Activated CD4-positive, CD25-positive, alpha-beta regulatory T cell (primary cell): ENCODE measurements around the gene PER1.

Experiments used
- DNase-seq, 4 experiments: peaks; one replicate each; lab custom pipeline; 2025; lab: John Stamatoyannopoulos, UW

Gene PER1

DNA sequence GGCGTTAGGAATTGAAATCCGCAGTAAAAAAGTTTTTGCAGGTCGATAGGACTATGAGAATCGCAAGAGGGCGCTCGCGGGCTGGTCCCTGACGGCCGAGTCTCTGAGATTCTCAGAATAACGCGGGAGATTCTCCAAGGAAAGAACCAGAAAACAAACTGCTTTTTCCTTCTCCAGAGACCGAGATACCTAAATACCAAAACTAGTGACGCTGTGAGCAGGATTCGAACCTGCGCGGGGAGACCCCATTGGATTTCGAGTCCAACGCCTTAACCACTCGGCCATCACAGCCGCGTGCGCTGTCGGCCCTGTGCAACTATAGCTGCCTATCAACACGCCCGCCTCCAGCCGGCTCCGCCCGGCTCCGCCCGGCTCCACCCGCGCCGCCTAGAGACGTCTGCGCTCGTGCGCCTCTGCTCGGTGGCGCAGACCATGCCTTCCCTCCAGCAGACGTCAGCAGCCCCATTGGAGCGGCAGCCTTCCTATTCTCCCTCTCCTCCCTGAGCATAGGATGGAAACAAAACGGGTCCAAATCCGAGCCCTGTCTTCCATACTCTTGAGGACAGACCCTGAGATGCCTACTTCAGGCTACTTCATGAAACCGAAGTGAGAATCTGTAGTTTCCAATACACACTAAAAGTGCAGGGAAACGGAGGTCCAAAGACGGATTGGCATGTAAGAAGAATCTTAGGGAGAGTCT, 13.4 kb downstream of the PER1 start:
- peak; percentile 93 to 95 (median 94) for DNase-seq

- DNase-seq, result no peak
Measured at GRCh38 chr17:8138374-8138671, 13.9 kb downstream of the PER1 start.

- no peak for DNase-seq
Measured at GRCh38 chr17:8137645-8138373, 14.4 kb downstream of the PER1 start.

- DNase-seq, result no peak
Measured at GRCh38 chr17:8133941-8134340, 18.3 kb downstream of the PER1 start.

DNA sequence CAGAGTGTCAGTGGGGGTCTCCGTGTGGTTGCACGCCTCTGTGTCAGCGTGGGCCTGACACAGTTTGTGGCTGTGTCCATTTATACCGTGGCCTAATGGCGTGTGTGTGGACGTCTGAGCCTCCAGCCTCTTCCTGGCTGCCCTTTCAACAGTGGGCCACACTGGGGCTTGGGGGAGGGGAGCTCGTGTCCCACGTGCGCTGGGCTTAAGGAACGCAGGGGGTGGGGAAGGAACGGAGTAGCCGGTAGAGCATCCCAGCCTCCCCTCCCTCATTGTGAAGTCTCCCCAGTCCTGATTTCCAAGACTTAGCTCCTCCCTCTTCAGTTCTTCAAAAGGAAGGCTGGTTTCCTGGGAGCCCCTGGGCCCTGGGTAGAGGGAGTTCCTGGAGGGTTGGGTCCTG, 18.8 kb downstream of the PER1 start:
- DNase-seq, result no peak

GRCh38 chr17:8131844-8132441, 20.3 kb downstream of the PER1 start:
- no peak for DNase-seq

GRCh38 chr17:8128125-8128784, 23.9 kb downstream of the PER1 start:
- DNase-seq, result no peak

- DNase-seq, result peak in 1 of 4 experiments; percentile 22
Measured at GRCh38 chr17:8126491-8127066, 25.6 kb downstream of the PER1 start.

GRCh38 chr17:8125947-8126490, 26.2 kb downstream of the PER1 start:
- no peak for DNase-seq

- DNase-seq, result peak; percentile 55 to 92 (median 80)
Measured at GRCh38 chr17:8125154-8125946, 26.9 kb downstream of the PER1 start.

DNA sequence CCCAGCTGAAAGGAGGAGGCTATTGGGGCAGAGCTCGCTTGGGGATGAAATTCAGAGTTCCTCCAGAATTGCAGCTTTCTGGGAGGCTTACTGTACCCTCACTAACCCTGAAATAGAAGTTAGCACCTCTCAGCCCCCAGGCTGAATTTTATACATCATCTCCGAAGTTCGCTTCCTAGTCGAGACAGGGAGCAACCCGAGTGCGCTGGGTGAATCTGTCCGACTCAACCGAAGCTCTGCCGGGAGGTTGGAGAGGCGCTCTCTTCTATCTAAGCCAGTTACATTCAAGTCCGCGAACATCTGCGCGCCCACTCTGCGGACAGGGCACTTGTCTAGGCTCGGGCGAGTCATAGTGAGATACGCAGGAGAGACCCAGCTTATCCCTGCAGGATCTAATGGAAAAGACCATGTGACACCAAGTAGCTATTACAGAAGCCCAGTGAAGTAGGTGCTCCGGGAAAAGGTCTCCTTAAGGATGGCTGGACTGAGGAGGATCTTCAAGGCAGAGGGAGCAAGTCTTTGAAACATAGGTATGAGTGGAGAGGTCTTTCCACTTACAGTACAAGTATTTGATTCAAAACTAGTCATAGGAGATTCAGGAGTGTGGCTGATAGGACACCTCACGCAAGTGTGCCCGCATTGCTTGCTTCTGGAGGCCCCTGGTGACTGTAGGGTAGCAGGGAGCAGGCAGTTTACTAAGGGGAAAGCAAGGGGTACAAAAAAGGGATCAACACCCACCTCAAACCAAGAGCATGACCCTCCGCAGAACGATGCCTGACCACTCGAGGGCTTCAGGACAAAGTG, 27.7 kb downstream of the PER1 start:
- no peak for DNase-seq

DNA sequence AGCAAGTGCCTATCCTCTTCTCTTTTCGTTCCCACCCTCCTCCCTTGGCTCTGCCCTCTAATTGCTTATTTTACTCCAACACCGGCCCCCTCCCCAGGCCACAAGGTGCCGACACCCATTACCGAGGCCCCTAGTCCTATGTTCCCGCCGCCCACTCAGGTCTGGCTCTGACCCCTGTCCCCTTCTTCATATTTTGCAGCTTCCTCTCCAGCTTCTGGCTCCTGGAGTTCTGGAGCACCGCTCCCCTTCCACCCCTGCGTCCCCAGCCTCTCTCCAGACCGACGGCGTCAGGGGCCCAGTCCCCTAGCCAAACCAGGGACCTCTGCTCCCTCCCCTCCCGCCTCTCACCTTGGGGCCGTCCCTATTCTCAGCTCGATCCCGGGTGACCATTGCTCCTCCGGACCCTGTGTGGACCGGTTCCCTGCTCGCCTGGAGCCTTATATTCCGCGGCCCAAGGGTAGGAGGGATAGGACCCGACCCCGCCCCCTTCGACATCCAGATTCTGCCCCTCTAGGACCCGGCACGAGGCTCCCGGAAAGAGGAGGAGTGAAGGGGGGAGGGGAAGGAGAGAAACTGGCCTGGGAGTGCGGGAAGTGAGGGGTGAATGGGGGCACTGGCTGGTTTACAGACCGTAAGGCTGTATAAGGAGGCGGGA, 28.4 kb downstream of the PER1 start, which contains the start of gene HES7:
Gene HES7 (minus strand): TSS at position 412 of the 655 bp plus-strand sequence. CDS start 22 bp downstream, at position 390.
- no peak for DNase-seq

DNA sequence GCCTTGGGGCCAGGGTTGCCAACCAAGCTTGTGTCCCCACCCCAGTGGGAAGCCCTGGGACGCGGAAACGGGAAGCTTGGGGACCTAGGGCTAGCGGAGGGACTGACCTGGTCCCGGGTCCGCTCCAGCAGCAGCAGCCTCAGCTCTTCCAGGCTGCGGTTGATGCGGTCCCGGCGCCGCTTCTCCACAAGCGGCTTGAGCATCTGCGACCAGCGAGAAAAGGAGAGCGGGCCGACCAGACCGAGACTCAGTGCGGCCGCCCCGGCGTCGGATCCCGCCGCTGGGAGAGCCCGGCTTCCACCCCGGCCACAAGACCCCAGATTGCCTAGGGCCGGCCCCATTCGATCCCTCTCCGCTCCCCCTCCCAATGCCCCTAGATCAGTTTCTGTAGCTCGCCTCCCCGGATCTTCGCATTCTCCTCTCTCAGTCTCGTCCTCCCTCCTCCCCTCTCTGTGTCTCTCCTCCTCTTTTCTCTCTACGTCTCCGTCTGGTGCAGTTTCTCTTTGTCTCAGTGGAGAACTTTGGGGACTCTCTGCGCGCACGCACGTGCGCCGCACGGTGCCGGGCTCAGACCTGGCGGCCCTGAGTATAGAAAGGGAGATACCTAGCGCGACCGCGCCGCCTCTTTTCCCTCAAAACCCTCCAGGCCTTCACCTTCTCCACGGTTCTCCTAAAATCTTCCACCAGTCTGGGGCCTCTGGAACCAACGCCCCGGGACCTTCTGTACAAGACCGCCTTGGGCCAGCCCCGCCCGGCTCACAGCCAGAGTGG, 29.1 kb downstream of the PER1 start:
- DNase-seq, result peak in 1 of 4 experiments; percentile 21

DNA sequence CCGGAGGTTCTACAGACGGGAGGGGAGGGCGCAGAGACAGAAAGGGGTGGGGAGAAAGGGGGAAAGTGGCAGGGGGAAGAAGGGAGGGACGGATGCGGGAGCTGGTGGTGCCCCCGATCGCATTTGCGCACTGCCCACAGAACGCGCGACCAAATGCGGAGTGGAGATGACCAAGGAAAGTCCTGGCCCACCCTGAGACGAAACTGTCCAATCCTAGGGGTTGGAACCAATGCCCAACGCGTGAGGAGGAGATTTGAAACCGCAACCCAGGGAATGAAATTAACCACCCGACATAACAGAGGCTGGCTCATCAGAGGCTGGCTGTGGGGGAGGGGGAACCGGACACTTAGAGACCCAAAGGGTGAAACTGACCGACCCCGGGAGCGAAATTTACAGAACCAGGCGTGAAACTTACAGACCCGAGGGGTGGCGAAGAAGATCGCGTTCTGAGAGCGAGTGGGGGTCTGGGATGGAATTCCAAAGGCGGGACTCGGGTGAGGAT, 29.7 kb downstream of the PER1 start:
- DNase-seq, result no peak

DNA sequence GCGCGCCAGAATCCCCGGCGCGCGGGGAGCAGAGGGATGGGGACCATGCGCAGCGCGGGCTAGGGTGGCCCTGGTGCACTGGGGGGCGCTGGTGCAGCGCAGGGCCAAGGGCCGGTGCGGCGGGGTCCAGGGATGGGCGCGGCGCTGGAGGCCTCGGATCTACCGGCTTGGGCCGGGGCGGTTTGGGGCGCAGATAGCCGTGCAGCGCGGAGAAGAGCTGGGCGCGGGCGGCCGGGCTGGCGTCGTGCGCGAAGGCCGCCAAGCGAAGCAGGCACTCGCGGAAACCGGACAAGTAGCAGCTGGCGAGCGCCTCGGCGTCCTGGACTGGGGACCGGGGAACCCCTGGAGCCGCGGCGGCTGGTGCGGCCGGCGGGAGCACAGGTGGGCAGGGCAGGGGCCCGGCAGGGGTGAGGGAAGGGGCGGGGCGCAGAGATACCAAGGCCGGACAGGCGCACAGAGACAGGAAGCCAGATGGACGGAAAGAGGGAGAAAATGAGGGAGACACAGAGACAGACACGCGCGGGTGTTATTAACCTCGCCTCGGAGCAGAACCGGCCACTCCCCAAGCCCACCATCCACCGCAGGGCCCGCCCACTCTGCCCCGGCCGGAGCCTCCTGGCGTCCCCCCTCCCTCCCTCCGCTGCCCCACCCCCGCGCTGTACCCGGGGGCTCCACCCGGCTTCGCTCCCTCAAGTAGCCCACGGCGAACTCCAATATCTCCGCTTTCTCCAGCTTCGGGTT, 30.4 kb downstream of the PER1 start:
- DNase-seq, result peak in 1 of 4 experiments; percentile 15

GRCh38 chr17:8121407-8121680, 30.9 kb downstream of the PER1 start:
- DNase-seq, result no peak

- peak in 2 of 4 experiments; percentile 55 to 75 for DNase-seq
Measured at GRCh38 chr17:8120520-8121406, 31.4 kb downstream of the PER1 start.
